NK-92 (cell line): ENCODE results near the gene SLC18A2.

Experiments
- DNase-seq: peaks from one replicate; lab custom pipeline; 2025; ENCODE audit not compliant: unreplicated experiment; lab: John Stamatoyannopoulos, UW

The SLC18A2 gene

DNA sequence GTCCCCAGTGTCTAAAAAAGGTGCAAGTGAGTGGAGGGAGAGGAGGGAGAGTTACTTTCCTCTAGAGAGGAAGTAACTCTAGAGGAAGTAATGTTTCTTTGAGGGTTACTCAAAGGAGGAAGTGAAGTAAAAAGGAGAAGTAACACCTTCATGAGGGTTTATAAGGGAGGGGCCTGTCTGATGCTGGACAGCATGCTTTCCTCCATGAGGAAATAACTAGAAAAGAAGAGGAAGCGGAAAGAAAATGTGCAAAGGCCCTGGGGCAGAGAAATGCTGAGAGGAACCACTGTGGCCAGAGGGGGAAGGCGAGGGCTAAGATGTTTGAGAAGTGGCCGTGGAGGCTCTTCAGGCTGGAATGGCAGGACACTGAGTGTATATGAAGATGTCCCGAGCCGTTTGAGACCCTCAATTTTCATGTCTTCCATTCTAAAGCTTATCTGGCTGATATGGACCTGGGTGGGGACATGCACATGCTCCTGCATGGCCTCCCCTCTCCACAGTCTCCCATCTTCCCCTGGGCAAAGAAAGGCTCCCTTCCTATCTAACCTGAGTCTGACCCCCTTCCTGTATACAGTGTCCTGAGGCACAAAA is 3.4 kb upstream of the SLC18A2 start:
- DNase-seq, result no peak

DNA sequence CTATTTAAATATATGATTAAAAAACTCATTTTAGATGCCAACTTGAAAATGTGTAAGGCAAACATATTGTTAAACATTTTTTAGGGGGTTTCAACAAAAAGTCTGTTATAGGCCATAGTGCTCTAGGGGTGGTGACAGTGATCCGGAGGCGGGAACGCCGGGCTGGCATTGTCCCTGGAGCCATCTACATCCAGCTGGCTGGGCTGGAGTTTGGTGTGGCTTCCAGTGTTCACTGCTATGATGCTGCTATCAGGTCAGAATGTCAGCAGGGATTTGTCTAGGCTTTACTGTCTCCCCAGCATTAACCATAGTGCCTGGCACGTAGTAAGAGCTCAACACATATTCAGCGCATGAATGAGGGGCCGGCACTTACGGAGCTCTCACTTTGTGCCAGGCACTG is 1.9 kb upstream of the SLC18A2 start:
- DNase-seq, result no peak

DNA sequence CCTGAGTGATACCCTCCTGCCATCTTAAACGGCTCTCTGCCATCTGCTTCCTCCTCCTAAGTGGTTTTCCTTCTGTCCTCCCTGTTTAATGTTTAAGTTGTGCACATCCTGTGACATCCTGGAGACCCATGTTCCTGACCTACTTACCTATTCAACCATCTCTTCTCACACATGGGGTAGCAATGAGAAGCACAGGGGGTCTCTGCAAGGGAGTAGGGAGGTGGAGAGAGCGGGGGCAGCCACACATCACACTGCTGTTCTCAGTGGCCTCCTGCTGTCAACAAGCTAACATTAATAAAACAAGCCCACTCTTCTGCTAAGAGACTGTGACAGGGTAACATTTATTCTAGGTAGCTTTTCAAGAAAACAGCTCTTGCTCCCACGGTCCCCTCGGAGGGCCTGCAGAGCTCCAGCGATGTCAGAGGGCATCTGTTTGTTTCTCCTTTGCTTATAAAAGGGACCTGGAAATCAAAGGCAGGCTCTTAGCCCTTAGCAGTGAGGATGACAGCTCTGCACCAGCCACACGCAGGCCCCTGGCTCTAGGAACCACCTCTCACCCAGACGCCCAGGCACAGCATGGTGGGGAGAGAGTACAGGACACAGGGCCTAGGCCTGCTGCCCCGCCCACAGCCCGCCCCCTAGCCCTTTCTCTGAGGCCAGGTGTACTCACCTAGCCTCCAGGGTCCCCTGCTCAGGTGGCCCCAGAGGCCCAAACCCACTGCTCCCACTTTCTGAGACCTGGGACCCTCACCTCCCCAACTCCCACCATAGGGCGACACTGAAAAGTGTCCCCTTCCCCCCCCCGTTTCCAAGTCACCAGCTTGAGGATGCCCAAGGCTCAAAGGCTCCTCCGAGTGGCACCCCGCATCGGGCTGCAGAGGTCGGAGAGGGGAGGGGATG is 943 bp upstream of the SLC18A2 start:
- DNase-seq, result no peak

DNA sequence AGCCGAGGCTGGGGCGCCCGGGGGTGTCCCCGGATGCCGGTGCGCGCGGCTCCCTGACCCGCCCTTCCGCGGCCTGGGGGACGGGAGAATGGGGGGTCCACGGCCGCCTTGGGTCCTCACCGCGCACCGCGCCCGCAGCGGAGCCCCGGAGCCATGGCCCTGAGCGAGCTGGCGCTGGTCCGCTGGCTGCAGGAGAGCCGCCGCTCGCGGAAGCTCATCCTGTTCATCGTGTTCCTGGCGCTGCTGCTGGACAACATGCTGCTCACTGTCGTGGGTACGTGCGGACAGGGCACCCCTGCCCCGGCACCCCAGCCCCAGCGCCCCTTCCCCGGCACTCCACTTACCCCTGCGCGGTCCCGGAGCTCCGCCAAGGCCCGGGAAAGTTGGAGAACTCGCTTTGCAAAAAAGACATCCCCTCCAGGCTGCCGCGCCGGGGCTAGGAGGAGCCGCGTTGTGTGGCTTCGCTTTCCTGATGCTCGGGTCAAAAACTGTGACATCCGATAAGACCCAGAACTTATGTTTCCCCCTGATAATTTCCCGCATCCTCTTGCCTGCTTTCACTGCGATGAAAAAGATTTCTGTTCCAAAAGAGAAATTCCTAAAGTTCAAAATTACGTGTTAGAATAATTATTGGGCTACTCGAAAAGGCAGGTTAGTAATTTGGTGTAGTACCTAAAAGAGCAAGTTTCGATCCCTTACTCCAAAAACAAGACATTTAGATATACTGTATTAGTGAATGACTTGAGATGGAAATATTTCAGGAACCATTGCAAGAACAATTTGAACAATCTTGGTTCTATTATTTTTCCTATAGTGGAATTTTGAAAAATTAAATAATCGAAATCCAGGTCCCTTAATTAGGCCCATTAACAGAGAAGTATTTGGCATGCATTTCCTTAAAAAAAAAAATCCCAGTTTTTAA is 888 bp downstream of the SLC18A2 start:
- no peak for DNase-seq

DNA sequence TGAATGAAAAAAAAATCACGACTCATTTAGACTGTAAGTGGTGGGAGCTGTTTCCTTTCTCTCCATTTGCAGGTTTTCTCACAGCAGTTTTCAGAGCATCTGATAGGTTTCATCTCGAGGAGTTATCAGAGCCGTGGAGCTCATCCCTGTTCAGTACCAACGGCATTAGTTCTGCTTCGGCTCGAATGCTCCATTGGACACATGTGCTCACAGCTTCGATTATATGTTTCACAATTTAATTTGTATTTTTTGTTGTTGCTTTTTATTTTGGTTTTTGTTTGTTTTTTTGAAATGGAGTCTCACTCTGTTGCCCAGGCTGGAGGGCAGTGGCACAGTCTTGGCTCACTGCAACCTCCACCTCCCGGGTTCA is 1.5 kb downstream of the SLC18A2 start:
- no peak for DNase-seq

DNA sequence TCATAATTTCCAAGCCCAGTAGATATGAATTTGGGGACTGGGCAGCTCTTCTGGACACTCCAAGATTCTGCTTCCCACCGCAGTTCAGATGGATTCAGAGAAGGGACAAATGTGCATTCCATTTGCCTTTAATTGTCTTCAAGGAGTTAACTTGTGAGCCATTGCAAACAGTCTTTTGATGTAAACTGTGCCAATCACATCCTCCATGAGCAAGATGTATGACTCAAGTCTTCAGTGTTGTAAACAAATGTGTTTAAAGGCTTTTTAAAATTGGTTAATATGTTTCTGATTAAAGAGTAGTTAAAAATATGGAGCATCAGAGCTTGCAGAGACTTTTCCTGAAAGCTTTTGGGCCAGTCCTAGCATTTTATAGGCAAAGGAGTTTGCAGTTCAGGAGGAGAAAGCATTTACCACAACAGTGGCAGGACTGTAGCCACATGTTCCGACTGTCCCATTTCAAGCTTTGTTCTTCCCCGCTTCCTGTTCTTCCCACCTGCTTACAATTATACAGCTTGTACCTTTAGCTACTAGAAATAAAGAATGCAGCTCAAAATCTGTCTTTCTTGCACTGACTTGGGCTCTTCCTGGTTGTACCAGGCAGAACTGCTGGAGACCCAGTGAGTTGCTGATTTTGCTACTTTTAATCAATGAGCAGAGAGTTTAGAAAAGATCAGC is 6.2 kb downstream of the SLC18A2 start:
- DNase-seq, result no peak

DNA sequence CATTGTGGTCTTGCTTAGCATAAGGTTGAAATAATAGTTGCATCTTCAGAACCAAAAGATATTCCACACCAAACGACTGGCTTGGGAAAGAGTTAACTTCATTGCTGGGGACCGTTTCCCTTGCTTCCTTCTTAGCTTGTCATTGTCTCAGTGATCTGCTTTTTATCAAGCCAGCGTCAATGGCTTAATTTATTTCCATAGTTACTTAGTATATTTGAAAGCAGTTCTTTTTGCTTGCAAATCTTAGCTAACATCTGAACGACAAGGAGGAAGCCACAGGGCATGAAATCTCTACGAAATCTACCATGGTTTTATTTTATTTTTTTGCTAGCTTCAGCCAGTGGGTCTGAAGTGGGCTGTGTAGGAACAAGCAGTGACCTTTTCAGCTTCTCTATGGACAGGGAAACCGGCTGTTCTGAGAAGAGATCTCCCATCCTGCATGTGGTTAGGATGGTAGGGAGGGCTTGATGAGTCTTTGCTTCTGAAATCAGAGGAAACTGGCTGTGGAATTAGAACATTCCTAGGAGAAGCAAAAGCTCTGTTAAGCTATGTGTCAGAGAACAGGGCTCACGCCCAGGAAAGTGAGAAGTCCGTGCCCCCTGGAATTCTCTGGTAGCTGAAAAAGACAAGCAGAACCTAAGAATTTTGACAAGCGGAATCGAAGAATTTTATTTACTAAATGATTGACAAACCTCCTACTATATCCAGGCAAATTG is 8.0 kb downstream of the SLC18A2 start:
- DNase-seq, result no peak

DNA sequence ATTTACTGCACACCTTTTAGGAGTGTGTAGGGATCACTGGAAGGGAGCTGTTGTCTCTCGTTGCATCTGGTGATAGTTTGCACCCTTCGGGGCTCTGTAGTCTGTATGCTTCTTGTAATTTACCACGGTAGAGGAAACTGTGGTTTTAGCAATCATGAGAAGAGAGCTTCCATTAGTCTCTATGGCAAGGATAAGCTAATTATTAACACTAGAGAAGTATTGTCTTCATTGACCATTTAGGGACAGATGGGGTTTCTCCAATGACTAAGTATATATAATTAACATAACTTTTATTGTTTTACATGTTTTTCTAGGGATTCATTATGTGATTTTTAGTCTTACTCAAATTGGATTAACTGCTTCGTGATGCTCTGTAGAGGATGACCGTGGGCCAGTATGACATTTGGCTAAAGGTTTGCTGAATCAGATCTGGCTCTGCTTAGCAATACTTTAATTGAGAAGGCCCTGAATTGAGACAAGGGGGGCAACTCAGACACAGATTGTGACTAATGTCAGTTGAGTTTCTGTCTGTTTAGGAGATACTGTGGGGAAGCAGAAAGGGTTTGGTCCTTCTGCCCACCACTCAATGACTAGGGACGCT is 8.7 kb downstream of the SLC18A2 start:
- DNase-seq, result no peak

DNA sequence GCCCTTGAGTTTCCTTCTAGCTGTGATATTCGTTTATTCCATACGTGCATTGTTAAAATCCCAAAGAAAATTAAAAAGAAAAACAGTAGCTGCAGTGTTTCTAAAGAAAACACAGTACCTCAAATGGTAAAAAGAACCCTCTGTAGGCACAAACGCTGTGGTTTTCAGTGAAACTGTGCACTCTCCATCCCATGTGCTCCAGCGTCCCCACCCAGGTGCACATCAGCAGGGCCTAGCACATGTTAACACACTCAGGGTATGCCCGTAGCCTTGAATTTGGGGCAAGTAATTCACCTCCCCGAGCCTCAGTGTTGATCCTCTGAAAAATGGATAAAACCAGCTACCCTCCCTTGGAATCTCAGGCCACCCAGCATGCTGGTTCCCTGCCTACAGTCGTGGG is 9.5 kb downstream of the SLC18A2 start:
- DNase-seq, result no peak

DNA sequence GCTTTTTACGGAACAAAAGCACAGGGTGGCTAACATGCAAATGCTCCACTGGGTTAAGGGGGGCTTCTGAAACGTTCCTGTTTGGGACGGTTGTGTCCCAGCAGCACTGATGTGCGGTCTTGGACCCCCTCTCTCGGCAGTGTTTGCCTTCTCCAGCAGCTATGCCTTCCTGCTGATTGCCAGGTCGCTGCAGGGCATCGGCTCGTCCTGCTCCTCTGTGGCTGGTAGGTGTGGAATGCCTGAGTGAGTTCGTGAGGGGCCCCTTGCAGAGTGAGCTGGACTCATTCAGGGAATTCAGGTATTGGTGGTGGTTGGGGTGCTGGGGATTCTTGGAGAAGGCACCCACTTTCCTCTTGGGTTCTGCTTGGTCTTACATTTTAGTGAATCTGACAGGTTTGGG is 13.0 kb downstream of the SLC18A2 start:
- DNase-seq, result no peak

DNA sequence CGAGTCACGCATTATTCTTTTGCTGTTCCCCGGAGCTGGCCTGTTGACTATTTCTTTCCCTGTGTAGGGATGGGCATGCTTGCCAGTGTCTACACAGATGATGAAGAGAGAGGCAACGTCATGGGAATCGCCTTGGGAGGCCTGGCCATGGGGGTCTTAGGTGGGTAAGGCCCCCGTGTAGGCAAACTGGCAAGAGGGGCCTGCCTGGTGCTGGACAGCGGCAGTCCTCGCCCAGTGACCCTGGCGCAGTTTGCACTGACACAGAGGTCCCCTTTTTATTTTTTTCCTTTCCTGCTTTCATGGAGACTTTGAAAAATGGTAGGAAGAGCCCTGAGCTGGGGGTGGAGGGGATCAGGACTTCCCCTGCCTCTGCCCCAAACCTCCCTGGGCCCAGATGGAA is 13.4 kb downstream of the SLC18A2 start:
- DNase-seq, result no peak

DNA sequence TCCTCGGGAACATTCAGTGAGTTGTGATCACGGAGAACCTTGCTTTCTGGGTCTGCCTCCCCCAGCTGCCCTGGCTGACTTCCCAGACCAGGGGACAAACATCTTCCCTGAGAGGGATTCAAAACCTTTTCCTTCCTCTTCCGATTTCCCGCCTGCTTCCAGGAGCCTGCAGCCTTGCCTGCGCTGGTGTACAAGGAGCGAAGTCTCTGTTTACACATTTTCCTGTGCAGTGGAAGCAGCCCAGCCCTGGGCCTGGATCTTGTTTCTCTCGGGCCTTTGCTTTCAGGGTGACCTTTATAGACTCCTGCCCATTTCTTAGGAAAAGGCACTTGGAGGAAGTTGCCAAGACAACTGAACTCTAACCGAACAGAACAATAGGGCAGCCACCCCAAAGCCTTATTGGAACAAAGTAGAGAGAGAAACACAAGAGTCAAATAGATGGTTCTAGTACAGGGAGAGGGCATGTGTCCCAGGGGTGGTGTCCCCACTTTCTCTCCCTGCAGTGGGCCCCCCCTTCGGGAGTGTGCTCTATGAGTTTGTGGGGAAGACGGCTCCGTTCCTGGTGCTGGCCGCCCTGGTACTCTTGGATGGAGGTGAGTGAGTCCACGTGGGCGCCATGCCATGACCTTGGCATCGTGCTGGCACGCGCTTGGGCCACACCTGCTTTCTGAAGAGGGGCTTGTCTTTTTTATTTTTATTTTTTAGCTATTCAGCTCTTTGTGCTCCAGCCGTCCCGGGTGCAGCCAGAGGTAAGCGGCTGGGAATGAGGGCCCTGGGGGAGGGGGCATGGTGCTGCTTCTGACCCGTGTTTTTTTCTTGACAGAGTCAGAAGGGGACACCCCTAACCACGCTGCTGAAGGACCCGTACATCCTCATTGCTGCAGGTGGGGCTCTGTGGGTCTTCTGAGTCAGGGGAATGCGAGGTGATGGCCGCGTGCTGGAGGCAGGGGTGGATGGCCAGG is 14.1 kb downstream of the SLC18A2 start:
- DNase-seq, result no peak

DNA sequence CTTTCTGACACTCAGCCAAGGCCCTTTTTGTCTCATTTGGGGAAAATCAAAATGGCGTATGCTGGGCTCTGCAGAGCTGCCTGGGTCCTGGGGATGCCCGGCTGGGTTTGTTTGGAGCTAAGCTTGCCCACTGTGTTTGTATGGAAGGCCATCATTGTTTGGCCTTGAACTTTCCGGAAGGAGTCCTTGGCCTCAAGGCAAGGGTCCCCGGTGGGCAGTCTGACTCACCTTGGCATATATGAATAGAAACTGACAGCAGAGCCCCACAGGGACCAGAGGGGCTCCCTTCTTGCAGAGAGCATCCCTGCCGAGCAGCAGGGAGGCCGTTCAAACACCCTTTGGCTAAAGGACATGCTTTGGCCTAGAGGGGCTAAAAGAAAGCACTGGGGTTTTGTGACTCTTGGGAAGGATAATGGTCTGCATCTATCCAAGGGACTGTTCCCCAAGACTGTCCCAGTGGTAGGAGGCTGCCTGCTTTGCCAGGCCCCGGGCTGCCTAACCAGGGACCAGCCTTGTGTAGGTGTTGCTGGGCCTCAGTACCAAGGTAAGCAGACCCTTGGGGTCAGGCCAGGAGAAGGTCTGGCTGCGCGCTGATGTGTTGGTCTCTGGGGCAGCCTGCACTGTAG is 15.0 kb downstream of the SLC18A2 start:
- DNase-seq, result no peak

DNA sequence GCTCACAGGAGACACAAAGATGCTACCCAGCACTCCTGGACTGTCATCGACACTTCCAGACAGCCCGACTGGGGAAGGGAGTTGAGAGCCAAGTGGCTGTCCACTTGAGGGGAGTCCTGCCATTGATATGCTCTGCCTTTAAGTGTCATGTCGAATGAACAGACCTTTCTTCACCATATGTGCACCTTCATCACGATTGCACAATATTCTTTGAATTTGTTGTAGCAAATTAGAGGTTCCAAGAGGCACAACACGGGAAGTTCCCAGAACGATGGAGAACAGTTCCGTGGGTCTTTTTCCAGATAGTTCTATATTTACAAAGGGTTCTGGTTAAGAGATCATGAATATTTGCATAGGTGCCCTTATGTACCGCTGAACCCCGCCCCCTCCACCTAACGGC is 16.0 kb downstream of the SLC18A2 start:
- DNase-seq, result no peak

DNA sequence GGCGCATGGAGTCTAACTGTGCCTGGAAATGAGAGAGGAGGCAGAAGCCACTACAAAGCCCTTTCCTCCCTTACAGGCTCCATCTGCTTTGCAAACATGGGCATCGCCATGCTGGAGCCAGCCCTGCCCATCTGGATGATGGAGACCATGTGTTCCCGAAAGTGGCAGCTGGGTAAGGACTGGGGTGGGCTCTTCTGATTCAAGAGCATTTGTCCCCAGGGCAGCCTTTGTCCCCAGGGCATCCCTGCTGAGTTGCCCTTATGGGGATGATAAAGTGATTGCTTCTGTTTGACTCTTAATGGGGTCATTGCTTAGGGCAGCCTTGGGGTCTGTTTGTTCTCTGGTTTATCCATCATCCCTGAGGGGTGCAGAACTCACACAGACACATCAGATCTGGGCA is 16.8 kb downstream of the SLC18A2 start:
- DNase-seq, result no peak

DNA sequence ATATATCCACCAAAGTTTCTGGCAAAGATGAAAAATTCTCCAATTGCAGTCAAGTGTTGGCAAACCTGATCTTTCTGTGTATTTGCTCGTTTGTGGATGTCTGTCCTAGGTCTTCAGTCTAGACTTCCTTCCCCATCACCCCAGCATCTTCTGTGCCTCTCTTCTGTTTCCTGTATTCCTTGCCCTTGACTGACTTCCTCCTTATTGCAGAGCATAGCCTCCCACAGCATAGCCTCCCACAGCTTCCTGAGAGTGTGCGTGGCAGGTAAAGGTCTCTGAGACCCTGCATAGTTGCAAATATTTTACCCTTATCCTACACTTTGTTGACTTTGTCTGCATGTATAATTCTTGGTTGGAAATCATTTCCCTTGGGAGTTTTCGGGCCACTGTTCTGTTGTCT is 18.4 kb downstream of the SLC18A2 start:
- no peak for DNase-seq

DNA sequence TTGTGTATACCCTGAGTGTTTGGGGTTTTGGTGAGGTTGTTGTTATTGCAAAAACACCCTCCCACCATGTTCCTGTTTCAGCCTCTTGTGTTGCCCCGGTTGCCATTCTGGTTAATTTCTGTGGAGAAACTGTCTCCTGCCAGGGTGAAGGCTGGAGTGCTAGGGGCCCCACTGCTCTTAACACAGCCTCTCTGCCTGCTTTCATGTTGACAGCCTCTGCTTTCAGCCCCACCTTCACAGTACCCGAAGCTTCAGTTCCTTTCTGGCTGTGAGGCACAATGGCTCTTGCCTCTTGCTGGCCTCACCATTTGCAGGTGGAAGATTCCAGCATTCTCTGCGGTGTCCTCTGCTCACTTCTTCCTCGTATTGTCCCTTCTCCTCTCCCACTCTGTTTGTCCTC is 19.2 kb downstream of the SLC18A2 start:
- DNase-seq, result no peak

DNA sequence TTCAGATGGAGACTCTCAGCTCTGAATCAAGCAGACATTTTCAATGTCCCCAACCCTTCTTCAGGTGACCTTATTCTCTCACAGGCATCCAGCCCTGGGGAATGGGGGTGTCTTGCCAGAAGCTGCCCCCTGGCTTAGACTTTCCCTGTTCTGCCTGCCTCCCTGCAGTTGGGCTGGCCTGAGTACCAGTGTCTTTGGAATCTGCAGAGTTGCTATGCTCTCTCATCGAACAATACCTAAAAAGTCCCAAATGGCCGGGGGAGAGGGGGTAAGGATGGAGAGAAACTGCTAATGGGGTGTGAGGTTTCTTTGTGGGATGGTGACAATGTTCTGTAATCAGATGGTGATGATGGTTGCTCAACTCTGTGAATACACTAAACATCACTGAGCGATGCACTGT is 20.6 kb downstream of the SLC18A2 start:
- no peak for DNase-seq
